GM12878 (cell line): ENCODE measurements around the gene FXYD6. TPM values are rescaled to one million over a fixed set of nuclear protein-coding genes. Genes with fewer than 3 reads are reported as not detected.
"Not testable (repeated sequence)": the region's sequence is repeated elsewhere in the genome, so short reads cannot be mapped to it uniquely, and the experiment has no call there.

Experiments used
- ATAC-seq: fragments of 200-7000 bp; cut with Tn5 transposase; 3 replicates; pipeline ENCODE4 v1.9.1; 2020; ENCODE audit warnings: mild to moderate bottlenecking, moderate library complexity
- Bru-seq: library from RNA; stranded (reverse); fragments of 400-500 nt; gene quantifications from one replicate; lab custom pipeline; 2021; lab: Mats Ljungman, UMichigan
- BruChase-seq, 2 experiments: library from RNA; stranded (reverse); fragments of 400-500 nt; gene quantifications; one replicate each; lab custom pipeline; 2021; lab: Mats Ljungman, UMichigan
- BruUV-seq: library from RNA; stranded (reverse); fragments of 400-500 nt; replicated peaks from 2 replicates; lab custom pipeline; 2021; lab: Mats Ljungman, UMichigan
- CTCF ChIA-PET: fragments of 300-600 bp; sonication (Branson Sonifier 250); formaldehyde crosslinking; extraction: SDS; loops from one replicate; lab custom pipeline; 2021; ENCODE audit warnings: inconsistent platforms; lab: Yijun Ruan, JAX
- POLR2A ChIA-PET: fragments of 350-600 bp; formaldehyde crosslinking; extraction: SDS; loops from one replicate; lab custom pipeline; 2021; ENCODE audit warnings: inconsistent platforms; lab: Charles Lee
- RAD21 ChIA-PET: fragments of 300-600 bp; sonication (Branson Sonifier 250); formaldehyde crosslinking; loops from one replicate; lab custom pipeline; 2023; ENCODE audit warnings: antibody characterized with exemption; ENCODE audit not compliant: unreplicated experiment; lab: Charles Lee
- SMC1A ChIA-PET: fragments of 300-600 bp; sonication (Branson Sonifier 250); formaldehyde crosslinking; loops from one replicate; lab custom pipeline; 2023; ENCODE audit not compliant: unreplicated experiment, uncharacterized antibody; lab: Charles Lee
- DNase-seq: peaks from one replicate; pipeline ENCODE4 v3.0.0-alpha.2; 2011; ENCODE audit warnings: low read depth, low spot score
- FAIRE-seq: peaks from 3 replicates; lab custom pipeline; 2011; peaks lifted over from hg19 to GRCh38; lab: Jason Lieb, UNC
- H2AFZ ChIP-seq: 2 replicates; pipeline ENCODE4 v1.6.0; 2011; ENCODE audit warnings: low read depth, low read length, control low read depth; ENCODE audit not compliant: control insufficient read depth
- H3K27ac ChIP-seq: 2 replicates; pipeline ENCODE4 v1.5.1; 2011; ENCODE audit warnings: control low read depth; ENCODE audit not compliant: control insufficient read depth, insufficient read depth
- H3K27me3 ChIP-seq, 2 experiments: replicated peaks in 1 of 2; 2 replicates each; pipeline versions ENCODE4 v1.6.0 to v1.6.1; 2011; ENCODE audit warnings: low read length in 1 of 2; ENCODE audit not compliant: control insufficient read depth in 2 of 2, insufficient read depth in 2 of 2
- H3K36me3 ChIP-seq, 2 experiments: 2 replicates each; pipeline ENCODE4 v1.5.1; 2011; ENCODE audit warnings: low read length in 1 of 2; ENCODE audit not compliant: control insufficient read depth in 2 of 2, insufficient read depth in 2 of 2
- H3K4me1 ChIP-seq: 2 replicates; pipeline ENCODE4 v1.6.1; 2011; ENCODE audit warnings: mild to moderate bottlenecking, low read length, moderate library complexity, mixed read lengths; ENCODE audit not compliant: control insufficient read depth, insufficient read depth
- H3K4me2 ChIP-seq: 2 replicates; pipeline ENCODE4 v1.6.0; 2011; ENCODE audit warnings: control low read depth; ENCODE audit not compliant: control insufficient read depth, insufficient read depth
- H3K4me3 ChIP-seq: fragments of 200-600 bp; sonication (generic); 2 replicates; pipeline ENCODE4 v1.5.1; 2016
- H3K79me2 ChIP-seq: 2 replicates; pipeline ENCODE4 v1.6.0; 2011; ENCODE audit warnings: low read length; ENCODE audit not compliant: control insufficient read depth, insufficient read depth
- H3K9ac ChIP-seq: 2 replicates; pipeline ENCODE4 v1.8.0; 2011; ENCODE audit warnings: low read length, control low read depth, mixed read lengths; ENCODE audit not compliant: control insufficient read depth, insufficient read depth
- H3K9me3 ChIP-seq: replicated peaks from 3 replicates; pipeline ENCODE4 v1.5.1; 2011; ENCODE audit warnings: mild to moderate bottlenecking, low read length; ENCODE audit not compliant: control insufficient read depth, insufficient read depth
- H4K20me1 ChIP-seq: 2 replicates; pipeline ENCODE4 v1.6.0; 2011; ENCODE audit not compliant: control insufficient read depth, insufficient read depth
- SUZ12 ChIP-seq: fragments of 200-600 bp; sonication (generic); IDR thresholded peaks from one replicate; pipeline ENCODE4 v1.6.1; 2018; ENCODE audit warnings: antibody characterized with exemption, mild to moderate bottlenecking; ENCODE audit not compliant: unreplicated experiment
- WGBS: methylation state at CpG from one replicate; pipeline ENCODE4 v1.1.6; 2016; ENCODE audit warnings: low lambda C conversion rate; ENCODE audit not compliant: insufficient replicate concordance, insufficient coverage; ENCODE audit errors: missing lambda C conversion rate; 5-methylcytosine and 5-hydroxymethylcytosine counted together
- in situ Hi-C: fragments of 300-500 bp; cut with MboI; formaldehyde crosslinking; loops from 9 replicates; pipeline ENCODE4 v1.14.3; 2018; ENCODE audit warnings: mixed read lengths
- intact Hi-C: fragments of 100-400 bp; cut with micrococcal nuclease; formaldehyde crosslinking; loops from one replicate; pipeline ENCODE4 v1.14.2; 2022; ENCODE audit not compliant: unreplicated experiment
- long read RNA-seq, 2 experiments: library from polyadenylated mRNA; unstranded; transcript quantifications; one replicate each; pipeline ENCODE4 v2.0.0, GENCODE V29; 2019 to 2020
- polyA minus RNA-seq, 3 experiments: library from RNA; depleted of rRNA, polyadenylated mRNA; stranded (reverse); fragments of >200 nt; gene quantifications; 2 replicates each; pipeline ENCODE4 v1.2.3, GENCODE V29; 2011
- polyA plus RNA-seq, 11 experiments: library from polyadenylated mRNA; depleted of rRNA in 4 of 11; unstranded in 6 of 11; stranded (reverse) in 5 of 11; fragments of >200 nt; fragmentation: Nextera tagmentation in 4 of 11; fragmentation: Illumina TruSeq in 1 of 11; extraction: Ambion mirVana in 4 of 11; extraction: Trizol in 1 of 11; gene quantifications; 1 replicate in 1 of 11; 2 replicates in 10 of 11; pipeline versions ENCODE4 v1.2.1 to v1.2.3, GENCODE V29; 2011 to 2016; ENCODE audit warnings: inconsistent platforms in 2 of 11, missing spikeins in 2 of 11, low read depth in 1 of 11
- total RNA-seq, 4 experiments: library from RNA; depleted of rRNA in 3 of 4; stranded (reverse); fragments of >200 nt in 3 of 4; fragmentation: Illumina TruSeq in 1 of 4; extraction: Trizol in 1 of 4; gene quantifications; 2 replicates each; pipeline versions ENCODE4 v1.2.1 to v1.2.3, GENCODE V29; 2013 to 2021
- TF ChIP-seq, protein P1 (sequence below): fragments of 150-350 bp; IDR thresholded peaks from 2 replicates; pipeline ENCODE4 v1.6.1; 2014; ENCODE audit warnings: mild to moderate bottlenecking, low read depth, low read length

The FXYD6 gene, protein sequence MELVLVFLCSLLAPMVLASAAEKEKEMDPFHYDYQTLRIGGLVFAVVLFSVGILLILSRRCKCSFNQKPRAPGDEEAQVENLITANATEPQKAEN
- 0.27 TPM in 1 of 2 replicates, not detected in the other for total RNA-seq (2013; cell fraction: nucleolus; rRNA removed)
- total RNA-seq (2014; rRNA removed) (0.11 and 0.27 TPM in 2 replicates), total RNA-seq (2014; rRNA removed; fragmentation: Illumina TruSeq; extraction: Trizol) (0.09 TPM in 1 of 2 replicates, not detected in the other), total RNA-seq (2021) (0.10 and 0.93 TPM in 2 replicates), polyA plus RNA-seq (2011; rRNA removed) (2.0 and 2.1 TPM in 2 replicates), polyA plus RNA-seq (2014; fragmentation: Illumina TruSeq; extraction: Trizol) (0.46 and 1.2 TPM in 2 replicates), polyA plus RNA-seq (2014; fragmentation: Nextera tagmentation; extraction: Ambion mirVana) (under 1 TPM; 0.16 to 0.29 TPM), polyA plus RNA-seq (2014; rRNA removed) (0.42 and 0.88 TPM in 2 replicates), polyA plus RNA-seq (2016; fragmentation: Nextera tagmentation; extraction: Ambion mirVana) (not detected), polyA minus RNA-seq (2011; rRNA and poly(A)+ RNA removed) (1.5 and 4.3 TPM in 2 replicates), Bru-seq, nascent RNA (percentile 16 among the genes with signal in this experiment), BruChase-seq, experiment 1, labeled RNA remaining after a 6-hour chase (percentile 29 among the genes with signal in this experiment), BruChase-seq, experiment 2, labeled RNA remaining after a 2-hour chase (percentile 7 among the genes with signal in this experiment)
- not detected for polyA plus RNA-seq (2011; ENCODE audit: low read depth)
- polyA plus RNA-seq (2011; cell fraction: cytosol; rRNA removed): 2.2 and 2.8 TPM in 2 replicates
- polyA plus RNA-seq (2011; cell fraction: nucleus; rRNA removed): 2.2 and 3.1 TPM in 2 replicates
- 0.42 and 0.62 TPM in 2 replicates for polyA plus RNA-seq (2012)
- not detected in 2 replicates for polyA minus RNA-seq (2011; cell fraction: cytosol; rRNA and poly(A)+ RNA removed)
- polyA minus RNA-seq (2011; cell fraction: nucleus; rRNA and poly(A)+ RNA removed): 0.96 and 1.9 TPM in 2 replicates
- long read RNA-seq, experiment 1: 0 reads
- long read RNA-seq, experiment 2: 0 reads

DNA sequence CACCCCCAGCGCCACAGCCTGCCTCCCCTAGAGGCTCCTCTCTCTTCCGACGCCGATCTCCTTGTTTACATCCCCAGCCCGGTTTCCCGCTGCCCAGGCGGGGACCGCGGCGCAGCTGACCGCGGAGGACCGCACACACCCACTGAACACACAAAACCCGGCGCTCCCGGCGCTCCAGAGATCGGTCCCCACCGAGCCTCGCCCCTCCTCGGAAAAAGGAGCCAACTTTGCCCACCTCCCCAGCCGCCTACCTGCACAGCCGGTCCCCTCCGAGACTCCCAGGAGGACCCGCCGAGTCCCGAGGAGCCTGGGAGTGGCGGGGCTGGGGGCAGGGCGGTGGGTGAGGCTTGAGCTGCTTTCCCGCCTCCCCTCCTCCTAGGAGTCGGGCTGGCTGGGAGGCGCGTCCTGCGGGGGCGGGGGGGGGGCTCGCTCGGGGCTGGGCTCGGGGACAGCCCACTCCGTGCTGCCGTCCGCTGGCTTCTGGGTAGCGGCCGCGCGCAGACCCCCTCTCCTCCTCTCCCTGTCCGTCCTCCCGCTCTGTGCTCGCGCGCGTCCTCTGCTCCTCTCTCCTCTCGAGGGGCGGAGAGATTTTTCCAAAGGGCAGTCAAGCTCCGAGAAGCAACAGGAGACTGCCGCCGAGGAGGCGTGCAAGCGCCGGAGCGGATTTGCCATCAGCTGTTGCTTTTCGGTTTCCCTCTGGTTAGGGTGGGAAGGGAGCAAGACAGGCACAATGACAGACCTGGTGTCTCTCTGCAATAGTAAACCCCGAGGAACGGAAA is at the start of gene FXYD6:
Gene FXYD6, minus strand, starts transcription at position 318 of the 779 bp plus-strand sequence. CDS start 33,882 bp downstream, outside the sequence.
- Histone ChIP-seq H4K20me1 (no peaks in the 10 kb centered on the region; the same call in 1 of the 2 replicates), H3K4me1 (no peaks in the 10 kb centered on the region), H3K36me3 (no peaks in the 10 kb centered on the region), H3K4me3 (no peak within 1 kb of the TSS), H3K79me2 (no peaks in the 10 kb centered on the region), H3K27ac (no peak within 1 kb of the TSS), H3K4me2 (no peak within 1 kb of the TSS), H3K27me3 (peaks cover 18% of the 10 kb centered on the region in 2 experiments), H3K9me3 (no peaks in the 10 kb centered on the region), H3K9ac (no peak within 1 kb of the TSS), H2AFZ (no peak within 1 kb of the TSS)
- ChIA-PET RAD21 (no interaction called here), CTCF (no interaction called here), POLR2A (no interaction called here), SMC1A (interaction anchor here (1.5 to 2.0 kb wide), 2 partner anchors 53 to 70 kb away, joined by 4 to 7 read pairs; partner anchors contain the start of gene FXYD2)
- intact Hi-C loops: no loop called here
- FAIRE-seq: no peak
- 19% methylated on average over 39 of the region's 63 CpGs for WGBS
- ATAC-seq: no peak
- no peak for DNase-seq
- TF ChIP-seq, protein P1, sequence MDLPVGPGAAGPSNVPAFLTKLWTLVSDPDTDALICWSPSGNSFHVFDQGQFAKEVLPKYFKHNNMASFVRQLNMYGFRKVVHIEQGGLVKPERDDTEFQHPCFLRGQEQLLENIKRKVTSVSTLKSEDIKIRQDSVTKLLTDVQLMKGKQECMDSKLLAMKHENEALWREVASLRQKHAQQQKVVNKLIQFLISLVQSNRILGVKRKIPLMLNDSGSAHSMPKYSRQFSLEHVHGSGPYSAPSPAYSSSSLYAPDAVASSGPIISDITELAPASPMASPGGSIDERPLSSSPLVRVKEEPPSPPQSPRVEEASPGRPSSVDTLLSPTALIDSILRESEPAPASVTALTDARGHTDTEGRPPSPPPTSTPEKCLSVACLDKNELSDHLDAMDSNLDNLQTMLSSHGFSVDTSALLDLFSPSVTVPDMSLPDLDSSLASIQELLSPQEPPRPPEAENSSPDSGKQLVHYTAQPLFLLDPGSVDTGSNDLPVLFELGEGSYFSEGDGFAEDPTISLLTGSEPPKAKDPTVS: no peak
- TF ChIP-seq SUZ12: peak; percentile 41
- BruUV-seq: no TSS peak
- in situ Hi-C loops: no loop called here

DNA sequence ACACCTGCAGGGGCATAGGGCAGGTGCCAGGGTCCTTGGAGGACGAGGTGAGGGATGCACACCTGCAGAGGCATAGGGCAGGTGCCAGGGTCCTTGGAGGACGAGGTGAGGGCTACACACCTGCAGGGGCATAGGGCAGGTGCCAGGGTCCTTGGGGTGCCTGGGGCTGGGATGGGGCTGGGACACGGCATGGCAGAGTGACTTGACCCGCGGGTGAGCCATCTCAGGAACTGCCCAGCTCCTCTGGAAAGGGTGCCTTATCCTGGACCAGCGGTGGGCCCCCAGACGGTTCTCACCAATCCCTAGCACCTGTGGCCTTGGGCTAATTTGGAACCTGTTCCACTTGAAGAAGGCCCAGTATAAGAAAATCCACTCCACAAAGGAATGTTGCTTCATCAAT is 49.7 kb upstream of the FXYD6 start:
- H3K36me3 ChIP-seq, H3K4me2 ChIP-seq, H3K9me3 ChIP-seq, in situ Hi-C loops, H3K27ac ChIP-seq, FAIRE-seq, DNase-seq, H3K79me2 ChIP-seq, H3K27me3 ChIP-seq, H2AFZ ChIP-seq, H4K20me1 ChIP-seq, ATAC-seq, intact Hi-C loops, H3K4me3 ChIP-seq, POLR2A ChIA-PET, BruUV-seq, H3K9ac ChIP-seq: not testable (repeated sequence)
- ChIA-PET SMC1A (interaction anchor here (1.5 to 3.5 kb wide), 2 partner anchors 11 to 15 kb away, joined by 4 to 14 read pairs; no protein-coding TSS in a partner anchor), CTCF (interaction anchor here (1.2 to 4.0 kb wide), 2 partner anchors 20 to 82 kb away, joined by 4 to 26 read pairs; no protein-coding TSS in a partner anchor), RAD21 (interaction anchor here (1.6 kb wide), 1 partner anchor 21 kb away, joined by 6 read pairs; no protein-coding TSS in a partner anchor)
- peaks cover 11% of the 10 kb centered on the region for H3K4me1 ChIP-seq
- WGBS: 11% methylated on average over 7 of the region's 7 CpGs
